K562 (cell line): ENCODE measurements around the gene SRGAP2C. TPM values are rescaled to one million over a fixed set of nuclear protein-coding genes. Genes with fewer than 3 reads are reported as not detected.
"Not testable (repeated sequence)": the region's sequence is repeated elsewhere in the genome, so short reads cannot be mapped to it uniquely, and the experiment has no call there.

ENCODE experiments used
- ATAC-seq: fragments of 200-7000 bp; cut with Tn5 transposase; 3 replicates; pipeline ENCODE4 v1.9.1; 2020; ENCODE audit warnings: moderate library complexity
- BruUV-seq: library from RNA; stranded (reverse); fragments of 400-500 nt; replicated peaks from 2 replicates; lab custom pipeline; 2021; lab: Mats Ljungman, UMichigan
- CTCF ChIA-PET: fragments of 300-600 bp; formaldehyde crosslinking; extraction: SDS; loops from one replicate; lab custom pipeline; 2021; ENCODE audit warnings: low intra/inter-chr PET ratio; lab: Yijun Ruan, JAX
- POLR2A ChIA-PET: fragments of 300-600, 350-650 bp; sonication (Branson Sonifier 250); formaldehyde crosslinking; extraction: SDS; loops from one replicate; lab custom pipeline; 2021; ENCODE audit warnings: antibody characterized with exemption, inconsistent platforms; lab: Yijun Ruan, JAX
- DNase-seq, 4 experiments: peaks; one replicate each; pipeline versions ENCODE4 v3.0.0 to v3.0.0-alpha.2; 2011 to 2018; ENCODE audit warnings: low spot score in 3 of 4, mixed read lengths in 3 of 4; ENCODE audit errors: extremely low read depth in 1 of 4
- FAIRE-seq: peaks from 2 replicates; lab custom pipeline; 2011; peaks lifted over from hg19 to GRCh38; lab: Jason Lieb, UNC
- H2AFZ ChIP-seq: 2 replicates; pipeline ENCODE4 v1.6.0; 2011; ENCODE audit warnings: low read depth, low read length, control low read depth, inconsistent platforms
- H3K27ac ChIP-seq: fragments of 200-600 bp; 3 replicates; pipeline ENCODE4 v1.8.0; 2011; ENCODE audit warnings: low read depth, mild to moderate bottlenecking, control low read depth, inconsistent platforms, low read length, moderate library complexity, mixed read lengths; ENCODE audit errors: extremely low read depth
- H3K27me3 ChIP-seq, 2 experiments: fragments of 300-600 bp in 1 of 2; 2 replicates in 1 of 2; 3 replicates in 1 of 2; pipeline versions ENCODE4 v1.6.0 to v1.8.0; 2011; ENCODE audit warnings: inconsistent platforms in 2 of 2, low read length in 2 of 2, mild to moderate bottlenecking in 1 of 2, mixed read lengths in 1 of 2, moderate library complexity in 1 of 2; ENCODE audit not compliant: control insufficient read depth in 2 of 2, insufficient read depth in 2 of 2
- H3K36me3 ChIP-seq: fragments of 300-600 bp; 3 replicates; pipeline ENCODE4 v1.8.0; 2011; ENCODE audit warnings: mild to moderate bottlenecking, low read length, inconsistent platforms; ENCODE audit not compliant: control insufficient read depth, insufficient read depth
- H3K4me1 ChIP-seq, 2 experiments: fragments of 200-600 bp in 1 of 2; replicated peaks in 1 of 2; 2 replicates in 1 of 2; 3 replicates in 1 of 2; pipeline versions ENCODE4 v1.5.1 to v1.8.0; 2011; ENCODE audit warnings: inconsistent platforms in 2 of 2, low read length in 2 of 2, mild to moderate bottlenecking in 1 of 2, mixed read lengths in 1 of 2, moderate library complexity in 1 of 2; ENCODE audit not compliant: control insufficient read depth in 2 of 2, insufficient read depth in 2 of 2
- H3K4me2 ChIP-seq: 2 replicates; pipeline ENCODE4 v1.6.1; 2011; ENCODE audit warnings: low read length, control low read depth, inconsistent platforms, mixed read lengths; ENCODE audit not compliant: insufficient read depth
- H3K4me3 ChIP-seq: fragments of 200-600 bp; sonication (generic), shearing (Covaris generic); 2 replicates; pipeline ENCODE4 v1.5.1; 2016; ENCODE audit warnings: control low read depth, inconsistent platforms
- H3K79me2 ChIP-seq: fragments of 200-600 bp; 3 replicates; pipeline ENCODE4 v1.8.0; 2011; ENCODE audit warnings: low read length, inconsistent platforms; ENCODE audit not compliant: control insufficient read depth, insufficient read depth
- H3K9ac ChIP-seq, 2 experiments: 2 replicates each; pipeline versions ENCODE4 v1.6.0 to v1.6.1; 2011; ENCODE audit warnings: low read depth in 2 of 2, low read length in 2 of 2, control low read depth in 1 of 2, inconsistent platforms in 1 of 2, mild to moderate bottlenecking in 1 of 2, mixed read lengths in 1 of 2; ENCODE audit not compliant: insufficient read depth in 1 of 2
- H3K9me1 ChIP-seq: one replicate; pipeline ENCODE4 v1.6.0; 2011; ENCODE audit warnings: inconsistent platforms, mild to moderate bottlenecking, low read length, moderate library complexity; ENCODE audit not compliant: control insufficient read depth, insufficient read depth
- H3K9me3 ChIP-seq: replicated peaks from 2 replicates; pipeline ENCODE4 v1.5.1; 2011; ENCODE audit warnings: low read depth, low read length, inconsistent platforms; ENCODE audit not compliant: control insufficient read depth, insufficient read depth
- H4K20me1 ChIP-seq: replicated peaks from 2 replicates; pipeline ENCODE4 v1.6.1; 2011; ENCODE audit warnings: low read length, inconsistent platforms, mixed read lengths; ENCODE audit not compliant: control insufficient read depth, insufficient read depth
- CEBPB ChIP-seq: fragments of 450-650 bp; IDR thresholded peaks from 2 replicates; pipeline ENCODE4 v1.6.1; 2016; ENCODE audit warnings: missing genetic modification characterization, missing compliant biosample characterization
- FOSL1 ChIP-seq: fragments of 200-800 bp; sonication (Bioruptor generic); conservative IDR thresholded peaks from 2 replicates; pipeline ENCODE4 v1.6.1; 2016; ENCODE audit warnings: missing genetic modification characterization, missing compliant biosample characterization
- WGBS: fragments of 100-300 bp; shearing (Covaris generic); methylation state at CpG from one replicate; pipeline ENCODE4 v1.1.6; 2016; ENCODE audit warnings: low coverage, mixed read lengths; ENCODE audit not compliant: insufficient coverage; ENCODE audit errors: missing lambda C conversion rate; 5-methylcytosine and 5-hydroxymethylcytosine counted together
- in situ Hi-C: fragments of 300-500 bp; cut with MboI; formaldehyde crosslinking; loops from 4 replicates; pipeline ENCODE4 v1.15.0; 2018; ENCODE audit warnings: inconsistent platforms, mixed read lengths
- intact Hi-C: fragments of 100-400 bp; cut with micrococcal nuclease; formaldehyde crosslinking; loops from 2 replicates; pipeline ENCODE4 v1.14.2; 2022
- polyA plus RNA-seq, 8 experiments: library from polyadenylated mRNA; depleted of rRNA in 4 of 8; stranded (reverse) in 5 of 8; unstranded in 3 of 8; fragments of >200 nt; fragmentation: Nextera tagmentation in 2 of 8; fragmentation: Illumina TruSeq in 1 of 8; extraction: Ambion mirVana in 2 of 8; extraction: Trizol in 1 of 8; gene quantifications; 2 replicates each; pipeline versions ENCODE4 v1.2.1 to v1.2.3, GENCODE V29; 2011 to 2014; ENCODE audit warnings: inconsistent platforms in 1 of 8, missing spikeins in 1 of 8
- total RNA-seq, 7 experiments: library from RNA; depleted of rRNA in 6 of 7; stranded (reverse); fragments of >200 nt in 6 of 7; fragmentation: Illumina TruSeq in 2 of 7; extraction: Trizol in 2 of 7; gene quantifications; 2 replicates each; pipeline versions ENCODE4 v1.2.1 to v1.2.3, GENCODE V29; 2011 to 2021; ENCODE audit warnings: low replicate concordance in 1 of 7

SRGAP2C gene
- total and polyA plus RNA-seq, 9 of the 15 experiments (the other 6 are each of a cell fraction or from before 2014, with no cell fraction given): 5.0 to 21.1 (median 7.7) TPM

GRCh38 chr1:121160118-121160517 is 24.7 kb upstream of the SRGAP2C start:
- TF ChIP-seq FOSL1 (tag) (0 out of 2 replicates have a peak, but pooled peaks have one; percentile 21), CEBPB (tag) (peak; percentile 28; the same call in 1 of the 2 replicates)
- FAIRE-seq, BruUV-seq, POLR2A ChIA-PET, H3K4me2 ChIP-seq, H3K9me1 ChIP-seq, H2AFZ ChIP-seq, in situ Hi-C loops, H3K9ac ChIP-seq, H3K9me3 ChIP-seq, H4K20me1 ChIP-seq, H3K4me3 ChIP-seq, H3K4me1 ChIP-seq, CTCF ChIA-PET, H3K27me3 ChIP-seq, H3K36me3 ChIP-seq, H3K27ac ChIP-seq, H3K79me2 ChIP-seq, intact Hi-C loops: not testable (repeated sequence)
- DNase-seq (peak in 1 of 4 experiments; percentile 0), ATAC-seq (peak; percentile 26)
- 29% methylated on average over 2 of the region's 2 CpGs for WGBS

GRCh38 chr1:121161199-121161901 is 23.4 kb upstream of the SRGAP2C start:
- H3K4me3 ChIP-seq, H3K4me1 ChIP-seq, H3K27ac ChIP-seq, H3K79me2 ChIP-seq, DNase-seq, H3K9me3 ChIP-seq, H3K36me3 ChIP-seq, H3K9me1 ChIP-seq, H4K20me1 ChIP-seq, in situ Hi-C loops, CTCF ChIA-PET, H3K4me2 ChIP-seq, ATAC-seq, POLR2A ChIA-PET, BruUV-seq, FAIRE-seq, intact Hi-C loops, H3K27me3 ChIP-seq, H2AFZ ChIP-seq, H3K9ac ChIP-seq: not testable (repeated sequence)
- 86% methylated on average over 3 of the region's 6 CpGs for WGBS
